ENCODE data around the gene BRD4.
A peak's percentile ranks its signal among the peaks of the same experiment; 100 is the strongest.

Gene BRD4

DNA sequence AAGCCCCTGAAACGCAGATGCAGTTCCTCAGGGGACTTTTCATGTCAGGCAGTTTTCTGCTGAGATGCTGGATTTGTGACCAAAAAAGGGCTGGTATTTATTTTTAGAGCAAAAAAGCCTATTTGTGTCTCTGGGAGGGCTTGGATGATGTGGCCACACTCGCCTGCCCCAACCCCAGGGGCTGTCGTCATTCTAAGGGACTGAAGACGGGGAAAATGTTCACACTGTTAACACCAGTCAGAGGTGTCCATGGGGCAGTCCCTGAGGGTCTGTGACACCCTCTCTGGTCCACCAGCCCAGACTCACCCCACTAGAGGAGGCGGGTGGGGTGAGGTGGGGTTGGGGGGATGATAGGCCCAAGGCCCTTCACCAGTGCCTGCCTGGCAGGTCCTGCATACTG, 84.2 kb downstream of the BRD4 start:
- no peak for DNase-seq

DNA sequence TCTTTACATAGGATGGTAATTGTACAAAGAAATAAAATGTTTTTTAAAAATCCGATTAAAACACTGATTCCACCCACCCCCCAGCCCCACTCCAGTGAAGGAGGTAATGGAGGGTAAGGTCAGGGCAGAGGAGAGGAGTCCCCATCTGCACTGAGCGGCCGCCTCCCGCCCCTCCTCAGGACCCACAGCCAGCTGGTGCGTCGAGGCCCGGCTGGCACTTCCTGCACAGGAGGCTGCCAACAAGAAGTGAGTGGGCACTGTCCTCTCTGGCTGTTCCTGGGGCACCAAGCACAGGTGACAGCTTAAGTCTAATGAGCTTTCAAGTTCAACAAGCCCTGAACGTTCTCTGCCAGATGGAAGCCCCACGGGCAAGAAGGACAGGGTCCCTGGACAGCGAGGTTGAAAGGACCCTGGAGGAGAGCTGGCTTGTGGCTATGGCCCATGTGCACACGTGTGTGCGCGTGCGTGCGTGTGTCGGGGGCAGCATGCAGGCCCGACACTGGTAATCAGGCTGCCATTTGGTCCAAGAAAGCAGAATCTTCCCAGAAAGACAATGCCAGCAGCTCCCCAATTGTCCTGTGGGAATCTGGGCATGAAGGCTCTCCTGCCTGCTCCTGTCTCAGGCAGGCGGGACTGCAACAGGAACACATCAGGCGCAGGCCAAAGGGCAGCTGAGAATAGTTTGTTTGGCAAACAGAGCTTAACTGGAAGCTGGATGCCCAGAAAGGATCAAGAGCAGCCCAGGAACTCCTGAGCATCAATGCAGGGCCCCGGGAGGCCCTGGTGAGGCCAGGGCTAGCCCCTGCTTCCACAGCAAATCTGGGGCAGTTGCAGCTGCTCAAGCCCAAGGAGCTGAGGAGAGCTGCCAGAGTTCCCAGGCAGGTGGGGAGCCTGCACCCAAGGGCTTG, 85.0 kb downstream of the BRD4 start:
- DNase-seq = no peak

- no peak for DNase-seq
Observed at GRCh38 chr19:15246198-15246481, 86.2 kb downstream of the BRD4 start.

GRCh38 chr19:15245370-15246197, 86.8 kb downstream of the BRD4 start:
- no peak for DNase-seq

GRCh38 chr19:15244808-15245207, 87.5 kb downstream of the BRD4 start:
- no peak for DNase-seq

DNA sequence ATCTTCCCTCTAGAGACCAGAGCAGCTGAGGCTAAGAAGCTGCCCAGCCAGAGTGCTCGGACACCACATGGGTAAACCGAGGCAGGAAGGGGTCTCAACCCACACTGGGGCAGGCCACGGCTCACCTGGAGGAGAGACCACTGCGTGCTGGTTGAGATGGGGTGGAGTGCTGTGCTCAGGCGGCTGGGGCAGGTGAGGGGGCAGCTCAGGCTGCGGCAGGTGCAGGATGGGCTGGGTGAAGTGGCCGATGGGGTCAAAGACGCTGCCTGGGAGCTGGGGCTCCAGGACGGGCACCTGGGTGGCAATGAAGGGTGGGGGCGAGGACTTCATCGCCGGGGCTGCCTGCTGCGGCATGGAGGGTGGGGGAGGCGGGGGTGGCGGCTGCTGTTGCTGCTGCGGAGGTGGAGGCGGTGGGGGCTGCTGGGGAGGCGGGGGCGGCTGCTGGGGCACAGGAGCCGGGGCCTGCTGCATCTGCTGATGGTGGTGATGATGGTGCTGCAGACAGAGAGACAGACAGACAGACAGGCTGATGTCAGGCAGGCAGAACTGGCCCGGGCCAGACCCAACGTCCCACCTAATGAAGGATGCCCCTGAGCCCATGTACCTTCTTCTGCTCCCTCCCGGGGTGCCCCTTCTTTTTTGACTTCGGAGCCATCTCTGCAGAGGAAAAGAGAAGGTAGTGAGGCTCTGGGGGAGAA, 88.1 kb downstream of the BRD4 start:
- no peak for DNase-seq

GRCh38 chr19:15243236-15243957, 88.9 kb downstream of the BRD4 start:
- DNase-seq = no peak

DNA sequence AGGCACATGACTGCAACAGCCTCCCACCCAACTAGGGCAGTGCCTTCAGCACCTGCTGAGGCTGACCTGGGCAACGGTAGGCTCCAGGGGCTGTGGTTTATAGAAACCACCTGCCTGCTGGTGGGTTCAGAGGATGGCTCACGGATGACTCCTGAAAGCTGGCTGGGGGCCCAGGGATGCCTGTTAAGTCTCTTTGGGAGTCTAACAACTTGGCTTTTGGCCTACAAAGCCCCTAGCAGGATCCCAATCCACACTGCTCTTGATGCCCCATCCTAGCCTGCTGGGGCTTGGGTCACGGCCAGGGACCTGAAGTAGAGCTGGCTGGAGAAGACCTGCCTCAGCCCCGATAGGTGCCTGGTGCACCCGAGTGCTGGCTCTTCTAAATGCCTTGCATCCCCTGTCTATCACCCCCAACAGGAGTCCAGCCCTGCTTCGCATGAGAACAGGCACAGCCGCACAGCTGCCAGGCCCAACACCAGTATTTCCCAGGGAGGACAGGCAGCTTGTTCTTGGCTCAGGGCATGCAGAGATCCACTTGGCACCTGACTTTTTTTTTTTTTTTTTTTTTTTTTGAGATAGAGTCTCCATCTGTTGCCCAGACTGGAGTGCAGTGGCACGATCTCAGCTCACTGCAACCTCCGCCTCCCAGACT, 91.0 kb downstream of the BRD4 start:
- DNase-seq = no peak

DNA sequence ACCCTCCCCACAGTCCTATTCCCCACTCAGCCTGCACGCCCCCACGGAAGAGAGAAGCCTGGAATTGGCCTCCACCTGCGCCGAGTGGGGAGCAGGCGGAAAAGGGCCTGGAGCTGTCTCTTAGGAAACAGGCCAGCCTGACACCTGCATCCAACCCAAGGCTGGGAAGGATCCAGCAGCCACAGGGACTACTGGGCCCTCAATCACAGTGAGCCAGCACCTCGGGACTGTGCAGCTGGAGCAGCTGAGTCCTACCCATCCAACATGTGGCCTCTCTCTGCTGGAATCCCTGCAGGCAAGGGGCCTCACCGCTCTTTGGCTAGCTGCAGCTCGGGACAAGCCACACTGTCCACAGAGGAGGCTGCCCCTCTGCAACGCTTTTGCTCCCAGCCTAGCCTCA, 91.8 kb downstream of the BRD4 start:
- no peak for DNase-seq

GRCh38 chr19:15239337-15239949, 92.9 kb downstream of the BRD4 start:
- no peak for DNase-seq

GRCh38 chr19:15238639-15239155, 93.6 kb downstream of the BRD4 start:
- DNase-seq = no peak

DNA sequence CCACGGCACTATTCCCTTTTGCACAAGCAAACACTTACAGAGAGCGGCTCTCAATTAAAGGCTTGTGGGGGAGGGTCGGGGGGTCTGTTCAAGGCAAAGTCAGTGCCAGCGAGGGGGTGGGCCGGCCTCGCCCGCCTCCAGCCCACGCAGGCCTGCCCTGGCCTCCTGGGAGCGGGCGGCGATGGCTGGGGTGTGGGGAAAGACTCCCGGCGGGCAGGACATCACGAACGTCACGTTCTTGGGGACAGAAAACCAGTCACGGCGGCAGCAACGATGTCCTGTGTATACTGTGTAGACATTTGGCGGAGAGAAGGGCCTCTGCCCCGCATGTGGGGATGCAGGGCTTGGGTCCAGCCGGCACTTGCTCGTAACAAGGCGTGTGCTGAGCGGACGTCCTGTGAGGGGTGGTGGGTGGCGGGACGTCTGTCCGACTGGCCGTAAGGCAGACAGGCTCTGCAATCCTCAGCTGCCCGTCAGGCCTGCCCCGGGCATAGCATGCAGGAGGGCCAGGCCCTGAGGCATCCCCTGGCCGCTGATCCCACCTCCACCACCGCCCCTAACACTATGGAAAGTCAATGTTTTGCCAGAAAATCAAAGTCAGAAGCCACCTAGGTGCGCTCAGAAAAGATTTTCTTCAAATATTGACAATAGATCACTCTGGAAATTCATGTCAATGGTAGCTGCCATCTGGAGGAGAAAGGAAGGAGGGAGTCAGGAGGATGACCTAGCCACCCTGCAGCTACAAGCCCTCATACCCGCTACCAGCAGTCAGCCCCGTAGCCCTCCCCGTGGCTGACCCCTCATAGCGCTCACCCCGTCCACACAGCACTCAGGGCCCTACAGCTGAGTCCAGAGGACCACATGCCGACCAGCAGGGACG, 94.3 kb downstream of the BRD4 start:
- DNase-seq = no peak

DNA sequence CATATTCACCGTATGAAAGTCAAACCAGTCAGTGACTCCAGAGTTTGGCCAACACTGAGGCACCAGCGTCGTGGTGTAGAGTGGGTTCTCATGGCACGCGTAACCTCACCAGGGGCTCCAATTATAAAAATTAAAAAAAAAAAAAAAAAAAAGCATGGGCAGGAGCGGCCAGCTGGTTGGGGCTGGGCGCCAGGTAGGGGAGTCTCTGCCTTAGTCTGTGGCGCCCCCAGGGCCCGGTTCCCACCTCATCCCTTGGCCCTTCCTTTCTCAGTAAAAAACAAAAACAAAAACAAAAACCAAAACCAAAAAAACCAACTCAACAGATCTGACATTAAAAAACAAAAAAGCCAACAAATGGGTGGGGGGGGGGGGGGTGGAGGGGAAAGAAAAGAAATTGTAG, 95.5 kb downstream of the BRD4 start:
- no peak for DNase-seq

DNA sequence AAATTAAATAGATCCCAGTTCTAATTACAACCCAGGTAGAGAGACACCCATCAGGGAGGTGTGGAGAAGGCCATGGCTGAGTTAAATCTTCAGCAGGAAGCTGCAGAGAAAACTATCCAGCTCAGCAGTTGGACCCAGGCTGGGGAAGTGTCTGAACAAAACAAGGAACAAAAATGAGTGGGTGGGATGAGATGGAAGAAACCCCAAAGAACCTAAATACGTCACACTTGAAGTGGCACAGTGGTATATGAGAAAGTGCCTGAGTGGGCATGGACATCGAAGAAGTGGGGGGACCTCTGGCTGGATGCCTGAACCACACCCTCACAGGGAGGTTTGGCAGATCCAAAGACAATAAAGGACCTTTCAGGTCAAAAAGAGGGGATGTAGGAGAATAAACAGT, 96.6 kb downstream of the BRD4 start:
- no peak for DNase-seq

DNA sequence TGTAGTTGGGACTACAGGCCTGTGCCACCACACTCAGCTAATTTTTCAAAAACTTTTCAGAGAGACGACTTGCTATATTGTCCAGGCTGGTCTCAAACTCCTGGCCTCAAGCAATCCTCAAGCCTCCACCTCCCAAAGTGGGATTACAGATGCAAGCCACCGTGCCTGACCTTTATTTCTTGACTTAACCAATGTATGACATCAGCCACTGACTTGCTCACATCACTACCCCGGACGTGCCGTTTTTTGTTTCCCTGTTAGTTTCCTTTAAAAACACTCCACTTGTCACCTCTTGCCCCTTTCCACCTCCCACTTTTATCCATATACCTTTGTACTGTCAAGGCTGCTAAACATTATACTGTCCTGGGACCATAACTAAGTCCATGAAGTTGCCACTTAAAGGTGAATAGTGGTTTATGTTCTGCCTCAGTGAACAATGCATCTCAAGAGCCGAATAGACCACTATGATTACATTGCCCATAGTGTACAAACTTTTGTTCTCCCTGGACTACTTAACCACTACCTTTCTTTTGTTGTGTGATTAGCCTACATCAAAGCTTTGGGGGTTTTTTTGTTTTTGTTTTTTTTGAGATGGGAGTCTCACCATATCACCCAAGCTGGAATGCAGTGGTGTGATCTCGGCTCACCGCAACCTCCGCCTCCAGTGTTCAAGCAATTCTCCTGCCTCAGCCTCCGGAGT, 97.8 kb downstream of the BRD4 start:
- no peak for DNase-seq

GRCh38 chr19:15231271-15231670, 101.1 kb downstream of the BRD4 start:
- no peak for DNase-seq

- no peak for DNase-seq
Observed at GRCh38 chr19:15227261-15227660, 105.1 kb downstream of the BRD4 start.

DNA sequence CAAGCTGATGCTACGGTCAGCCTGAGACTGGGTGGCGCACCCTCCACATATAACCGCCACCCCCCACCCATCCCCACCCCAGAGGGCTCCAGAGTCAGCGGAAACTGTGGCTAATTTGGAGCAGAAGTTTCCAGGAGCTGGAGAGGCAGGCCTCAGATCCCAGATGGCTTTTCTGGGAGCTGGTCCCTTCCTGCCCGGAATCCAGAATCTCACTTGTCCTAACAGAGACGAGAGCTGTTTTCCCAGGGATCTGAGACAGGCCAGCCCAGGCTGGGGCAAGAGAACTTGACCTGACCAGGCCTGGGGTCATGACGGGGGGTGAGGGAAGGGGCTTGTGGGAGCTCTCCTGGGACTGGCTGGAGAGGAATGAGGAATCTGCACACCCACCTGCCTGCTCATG, 106.6 kb downstream of the BRD4 start:
- DNase-seq = no peak

DNA sequence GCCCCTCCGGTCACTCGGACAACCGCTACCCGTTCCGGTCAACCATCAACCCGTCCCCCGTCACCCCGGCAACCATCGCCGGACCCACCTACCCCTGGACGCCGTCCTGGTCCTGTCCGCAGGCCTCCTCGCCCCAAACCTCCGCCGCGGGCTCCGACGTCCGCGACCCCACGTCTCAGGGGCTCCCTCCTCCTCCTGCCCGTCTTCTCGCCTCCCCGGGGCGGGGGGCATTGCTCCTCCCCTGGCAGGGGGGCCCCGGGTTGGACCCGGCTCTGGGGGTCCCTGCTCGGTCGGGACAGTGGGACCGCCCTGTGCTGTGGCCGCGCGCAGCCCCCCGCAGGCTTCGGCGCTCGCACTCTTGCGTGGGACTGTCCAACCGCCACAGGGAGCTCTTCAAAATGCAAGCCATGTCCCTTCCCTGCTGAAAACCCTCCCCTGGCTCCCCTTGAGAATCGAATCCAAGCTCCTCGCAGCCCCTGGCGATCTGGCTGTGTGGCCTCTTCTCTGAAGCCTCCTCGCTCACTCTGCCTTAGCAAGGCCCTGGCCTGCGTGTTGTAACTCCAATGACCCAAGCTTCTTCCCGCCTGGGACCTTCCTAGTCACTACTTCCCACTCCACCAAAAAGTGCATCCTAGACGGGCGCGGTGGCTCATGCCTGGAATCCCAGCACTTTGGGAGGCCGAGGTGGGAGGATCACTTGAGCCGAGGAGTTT, 108.5 kb downstream of the BRD4 start:
- peak; percentile 85 for DNase-seq

Measured in right kidney (tissue), 1 donor.